AG20443 (cell line): ENCODE results near the gene TMEM234.

Source experiments
- DNase-seq: peaks from one replicate; pipeline ENCODE4 v3.0.0; 2012; ENCODE audit warnings: low spot score, mixed read lengths

Gene TMEM234

DNA sequence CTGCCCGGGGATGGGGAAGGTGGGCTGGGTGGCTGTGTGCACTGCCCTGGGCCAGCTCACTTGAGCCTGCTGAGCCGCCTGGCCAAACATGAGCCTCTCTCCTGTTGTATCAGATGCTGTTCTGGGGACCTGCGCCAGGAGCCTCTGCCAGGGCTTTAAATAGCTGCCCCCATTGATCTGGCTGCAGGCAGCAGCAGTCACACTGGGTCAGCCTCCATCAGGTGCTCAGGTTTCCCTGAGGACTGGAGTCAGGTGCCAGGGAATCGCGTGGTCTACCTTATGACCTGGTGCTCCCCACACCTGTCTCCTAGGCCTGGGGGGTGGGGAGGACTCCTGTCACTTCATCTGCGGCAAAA is 22.5 kb downstream of the TMEM234 start:
- peak; percentile 36 for DNase-seq

DNA sequence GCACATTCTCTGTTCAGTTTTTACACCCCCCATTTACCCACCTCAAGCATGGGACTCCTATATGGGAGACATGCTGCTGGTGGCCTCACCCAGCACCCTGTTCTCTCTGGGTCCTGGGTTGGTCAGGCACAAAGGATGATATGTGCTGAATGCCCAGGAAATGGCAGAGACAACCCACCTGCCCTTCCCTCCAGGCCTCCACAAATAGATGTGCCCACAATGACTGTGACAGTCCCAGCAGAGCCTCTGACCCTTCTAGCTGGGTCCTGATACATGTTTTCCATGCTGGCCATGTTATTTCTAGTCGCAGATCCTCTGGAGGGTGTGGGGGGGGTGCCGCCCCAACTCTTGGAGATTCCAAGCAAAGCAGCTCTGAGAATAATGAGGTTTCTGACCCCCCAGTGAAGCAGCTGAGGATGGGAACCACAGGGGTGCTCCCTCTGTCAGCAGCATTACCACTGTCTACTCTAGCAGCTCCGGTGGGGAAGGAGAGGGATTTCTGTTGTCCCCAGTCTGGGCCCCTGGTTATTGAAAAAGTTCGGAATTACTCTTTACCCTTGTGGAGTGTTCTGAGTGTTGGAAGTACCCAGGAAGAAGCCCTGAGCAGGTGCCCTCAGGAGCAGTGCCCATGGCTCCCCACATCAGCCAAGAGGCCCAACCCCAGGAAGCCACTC is 23.0 kb downstream of the TMEM234 start:
- DNase-seq, result no peak

DNA sequence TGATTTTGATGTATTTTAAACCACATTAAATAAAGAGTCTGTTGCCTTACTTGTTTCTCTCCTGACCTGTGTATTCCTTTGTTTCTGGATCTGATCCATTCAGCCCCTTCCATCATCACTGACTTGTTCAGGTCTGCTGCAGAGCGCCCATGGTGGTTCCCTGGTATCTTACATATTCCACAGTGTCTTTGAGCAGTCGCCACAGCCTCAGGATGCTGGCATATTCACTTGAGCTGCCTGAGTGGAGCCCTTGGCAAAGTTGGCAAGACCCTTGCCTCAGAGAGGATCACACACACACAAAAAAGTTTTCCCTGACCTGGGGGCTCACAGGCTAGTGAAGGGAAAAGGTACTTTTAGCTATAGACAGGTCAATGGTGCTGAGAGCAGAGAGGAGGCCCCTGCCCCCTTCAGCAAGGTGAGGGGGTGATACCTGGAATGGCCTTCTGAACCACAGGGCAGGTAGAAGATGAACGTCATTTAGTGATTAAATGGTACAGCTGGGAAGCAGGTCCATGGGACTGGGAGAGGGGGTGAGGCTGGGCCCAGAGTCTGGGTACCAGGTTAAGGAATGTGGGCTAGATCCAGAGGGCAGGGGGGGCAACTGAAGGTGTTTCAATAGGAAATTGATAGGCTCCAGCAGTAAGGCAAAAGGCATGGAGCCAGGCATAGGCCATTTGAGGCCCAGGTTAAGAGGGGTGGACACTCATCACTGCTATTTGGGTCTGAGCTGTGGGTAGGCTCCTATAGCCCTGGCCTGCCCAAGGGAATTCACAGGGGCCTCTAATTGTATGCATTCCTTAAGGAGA is 23.7 kb downstream of the TMEM234 start:
- DNase-seq, result no peak

DNA sequence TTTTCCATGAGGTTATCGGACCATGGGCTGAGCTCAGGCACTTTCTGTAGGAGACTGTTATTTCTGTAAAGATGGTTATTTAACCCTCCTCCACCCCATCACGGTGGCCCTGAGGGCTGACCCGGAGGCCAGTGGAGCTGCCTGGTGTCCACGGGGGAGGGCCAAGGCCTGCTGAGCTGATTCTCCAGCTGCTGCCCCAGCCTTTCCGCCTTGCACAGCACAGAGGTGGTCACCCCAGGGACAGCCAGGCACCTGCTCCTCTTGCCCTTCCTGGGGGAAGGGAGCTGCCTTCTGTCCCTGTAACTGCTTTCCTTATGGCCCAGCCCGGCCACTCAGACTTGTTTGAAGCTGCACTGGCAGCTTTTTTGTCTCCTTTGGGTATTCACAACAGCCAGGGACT is 24.3 kb downstream of the TMEM234 start:
- no peak for DNase-seq

DNA sequence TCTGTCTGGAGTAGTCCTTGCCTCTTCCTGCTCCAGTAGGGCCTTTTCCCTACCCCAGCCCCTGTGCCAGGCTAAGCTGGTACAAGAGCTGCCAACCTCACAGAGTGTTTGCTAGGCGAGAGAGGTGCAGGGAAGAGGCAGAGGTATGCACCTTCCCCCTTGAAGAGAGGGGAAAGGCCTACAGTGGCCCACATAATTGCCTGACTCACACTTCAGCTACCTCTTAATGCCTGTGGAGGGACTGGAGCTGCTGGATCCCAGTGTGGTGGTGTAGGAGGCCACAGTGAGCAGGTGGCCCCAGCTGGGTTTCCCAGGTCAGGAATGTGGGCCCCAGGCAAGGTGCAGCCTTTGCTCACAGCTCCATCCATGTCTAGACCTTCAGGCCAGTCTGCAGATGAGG is 25.1 kb downstream of the TMEM234 start:
- DNase-seq, result no peak

DNA sequence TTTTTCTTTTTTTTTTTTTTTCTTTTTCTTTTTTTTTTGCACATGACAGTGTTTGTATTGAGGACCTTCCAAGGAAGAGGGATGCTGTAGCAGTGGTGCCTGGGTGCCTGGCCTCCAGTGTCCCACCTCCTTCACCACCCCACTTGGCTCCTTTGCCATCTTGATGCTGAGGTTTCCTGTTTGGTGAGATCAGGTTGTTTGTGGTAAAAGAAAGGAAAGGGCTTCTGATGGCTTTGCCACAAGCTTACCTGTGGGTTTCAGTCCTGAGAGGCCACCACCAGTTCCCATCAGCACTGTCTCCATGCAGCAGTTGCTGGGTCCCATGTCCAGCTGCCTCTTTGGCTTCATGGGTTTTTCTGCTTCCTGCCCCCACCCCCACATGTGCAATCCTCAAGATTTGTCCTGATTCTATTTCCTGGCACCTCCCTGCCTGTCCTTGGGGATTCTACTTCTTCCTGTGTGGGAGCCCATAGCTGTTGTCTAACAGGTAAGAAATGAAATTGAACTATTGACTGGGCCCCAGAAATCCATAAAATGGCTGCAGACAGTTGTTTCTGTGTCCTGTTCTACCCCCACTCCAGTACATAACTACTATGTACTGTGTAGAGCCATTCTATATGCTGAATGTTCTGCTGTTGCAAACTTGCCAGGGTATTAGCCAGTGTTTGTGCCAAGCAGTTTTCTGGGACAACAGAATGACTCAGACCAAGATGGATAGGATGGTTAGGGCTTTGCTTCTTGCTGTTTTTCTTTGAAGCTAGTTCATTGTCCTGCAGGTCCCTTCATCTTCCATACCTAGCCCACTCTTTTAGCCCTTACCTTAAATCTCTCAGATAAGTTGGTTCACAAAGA is 26.0 kb downstream of the TMEM234 start:
- no peak for DNase-seq

DNA sequence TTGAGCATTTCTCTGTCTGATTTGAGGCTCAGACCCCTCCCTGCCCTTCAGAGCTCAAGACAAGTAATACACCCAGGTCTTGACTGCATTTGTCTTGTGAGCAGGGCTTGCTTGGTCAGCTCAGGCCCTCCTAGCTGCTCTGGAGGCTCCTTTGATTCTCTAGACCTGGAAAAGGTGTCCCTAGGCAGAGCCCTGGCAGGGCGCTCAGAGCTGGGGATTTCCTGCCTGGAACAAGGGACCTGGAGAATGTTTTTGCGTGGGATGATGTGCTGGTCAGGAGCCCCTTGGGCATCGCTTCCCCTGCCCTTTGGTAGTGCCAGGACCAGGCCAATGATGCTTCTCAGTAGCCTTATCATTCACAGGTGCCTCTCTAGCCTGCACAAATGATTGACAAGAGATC is 26.6 kb downstream of the TMEM234 start:
- DNase-seq, result no peak

DNA sequence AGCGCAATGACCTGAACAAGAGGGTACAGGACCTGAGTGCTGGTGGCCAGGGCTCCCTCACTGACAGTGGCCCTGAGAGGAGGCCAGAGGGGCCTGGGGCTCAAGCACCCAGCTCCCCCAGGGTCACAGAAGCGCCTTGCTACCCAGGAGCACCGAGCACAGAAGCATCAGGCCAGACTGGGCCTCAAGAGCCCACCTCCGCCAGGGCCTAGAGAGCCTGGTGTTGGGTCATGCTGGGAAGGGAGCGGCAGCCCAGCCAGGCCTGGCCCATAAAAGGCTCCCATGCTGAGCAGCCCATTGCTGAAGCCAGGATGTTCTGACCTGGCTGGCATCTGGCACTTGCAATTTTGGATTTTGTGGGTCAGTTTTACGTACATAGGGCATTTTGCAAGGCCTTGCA is 27.2 kb downstream of the TMEM234 start:
- no peak for DNase-seq

DNA sequence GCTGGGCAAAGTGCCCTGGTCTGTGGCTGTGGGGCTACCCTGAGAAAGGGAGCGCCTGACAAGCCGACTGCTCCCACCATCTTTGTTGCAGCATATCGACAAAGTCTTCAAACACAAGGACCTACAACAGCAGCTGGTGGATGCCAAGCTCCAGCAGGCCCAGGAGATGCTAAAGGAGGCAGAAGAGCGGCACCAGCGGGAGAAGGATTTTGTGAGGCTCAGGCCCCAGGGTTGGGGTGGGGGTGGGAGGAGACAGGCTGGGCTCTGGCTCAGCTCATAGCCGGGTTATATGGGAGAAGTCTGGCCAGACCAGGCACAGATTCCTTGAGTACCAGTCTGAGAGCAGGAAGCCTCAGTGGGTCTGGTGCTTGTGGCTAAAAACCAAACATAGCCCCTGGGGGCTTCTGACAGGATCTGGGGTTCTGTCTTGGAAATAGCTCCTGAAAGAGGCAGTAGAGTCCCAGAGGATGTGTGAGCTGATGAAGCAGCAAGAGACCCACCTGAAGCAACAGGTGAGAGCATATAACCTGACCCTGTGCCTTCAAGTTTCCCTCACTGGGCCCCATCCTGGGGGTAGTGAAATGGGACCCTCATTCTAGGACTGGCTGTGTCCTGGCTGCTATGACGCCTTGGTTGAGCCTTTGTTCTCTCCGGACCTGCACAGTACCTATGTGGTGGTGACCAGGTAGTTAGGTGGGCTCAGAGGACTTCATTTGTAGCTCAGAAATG is 29.8 kb downstream of the TMEM234 start:
- no peak for DNase-seq

DNA sequence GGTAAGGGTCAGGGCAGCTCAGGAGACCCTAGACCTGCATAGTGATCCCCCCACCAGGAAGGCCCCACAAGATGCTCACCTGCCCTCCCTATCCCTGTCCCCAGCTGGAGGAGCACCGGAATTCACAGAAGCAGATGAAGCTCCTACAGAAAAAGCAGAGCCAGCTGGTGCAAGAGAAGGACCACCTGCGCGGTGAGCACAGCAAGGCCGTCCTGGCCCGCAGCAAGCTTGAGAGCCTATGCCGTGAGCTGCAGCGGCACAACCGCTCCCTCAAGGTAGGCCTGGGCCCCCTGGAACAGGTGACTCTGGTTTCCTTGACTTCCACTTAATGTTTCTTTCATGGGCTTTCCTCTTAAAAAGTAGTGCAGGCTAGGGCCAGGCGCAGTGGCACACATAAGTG is 34.3 kb downstream of the TMEM234 start:
- DNase-seq, result no peak

DNA sequence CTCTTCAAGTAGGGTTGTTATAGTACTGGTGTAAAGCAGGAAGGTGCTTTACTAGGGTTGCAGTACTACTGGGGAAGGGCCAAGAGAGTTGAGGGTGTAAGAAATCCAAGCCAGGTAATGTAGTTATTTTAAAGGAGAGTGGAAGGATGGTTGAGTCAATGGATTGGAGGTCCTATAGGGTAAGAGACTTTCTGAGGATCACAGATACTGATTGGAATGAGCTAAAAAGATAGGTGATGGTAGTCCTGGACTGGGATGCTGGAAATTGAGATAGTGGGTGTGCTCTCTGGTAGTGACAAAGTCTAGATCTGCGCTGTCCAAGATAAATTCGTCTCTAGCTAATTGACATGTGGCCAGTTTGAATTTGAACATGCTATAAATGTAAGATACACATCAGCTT is 35.7 kb downstream of the TMEM234 start:
- DNase-seq, result no peak

DNA sequence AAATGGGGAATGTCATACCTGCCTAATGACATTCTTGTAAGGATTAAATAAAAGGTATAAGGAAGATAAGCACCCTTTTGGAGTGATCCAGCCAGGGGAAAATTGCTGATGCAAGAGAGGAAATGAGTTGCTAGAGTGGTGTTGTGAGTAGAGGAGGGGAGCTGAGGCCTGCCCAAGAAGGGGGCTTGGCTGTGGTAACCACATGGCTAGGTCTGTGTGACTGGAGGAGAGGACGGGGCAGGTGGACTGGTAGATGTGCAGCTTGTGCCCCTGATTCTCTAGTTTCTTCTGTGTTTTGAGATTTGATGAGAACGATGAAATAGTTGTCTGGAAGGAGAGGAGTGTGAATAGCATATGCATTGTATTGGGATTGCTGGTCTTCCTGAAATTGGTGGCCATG is 36.1 kb downstream of the TMEM234 start:
- DNase-seq, result no peak

DNA sequence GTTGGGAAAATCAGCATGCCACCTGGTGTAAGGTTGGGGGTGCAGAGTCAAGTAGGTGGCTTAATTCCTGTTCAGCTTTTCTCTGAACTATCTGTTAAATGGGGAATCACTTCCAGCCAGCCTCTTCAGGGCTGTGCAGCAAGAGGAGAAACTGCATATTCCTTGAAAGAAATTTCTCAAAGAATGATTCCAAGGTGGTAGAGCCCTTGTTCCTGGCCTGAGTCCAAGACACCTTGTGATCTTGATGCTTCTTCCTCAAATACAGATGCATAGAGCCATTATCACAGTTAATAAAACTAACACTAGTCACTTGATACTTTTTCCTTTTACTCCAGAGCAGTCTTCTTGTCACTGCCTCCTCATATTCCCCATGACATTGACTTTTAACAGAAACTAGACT is 37.5 kb downstream of the TMEM234 start:
- DNase-seq, result no peak

DNA sequence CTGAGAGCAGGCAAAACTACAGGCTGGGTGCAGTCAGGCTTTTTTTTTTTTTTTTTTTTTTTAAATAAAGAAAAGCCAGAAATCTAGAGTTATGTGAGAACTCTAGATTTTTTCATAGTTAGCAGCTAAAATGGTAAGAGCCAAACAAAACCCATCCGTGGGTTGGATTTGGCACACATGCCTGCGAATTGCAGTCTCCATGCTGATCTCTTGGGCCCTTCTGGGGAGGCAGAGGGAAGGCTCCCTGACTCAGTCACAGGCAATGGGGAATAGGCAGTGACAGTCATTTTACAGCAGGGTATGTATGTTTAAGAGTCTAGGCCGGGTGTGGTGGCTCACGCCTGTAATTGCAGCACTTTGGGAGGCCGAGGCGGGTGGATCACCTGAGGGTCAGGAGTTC is 40.1 kb downstream of the TMEM234 start:
- DNase-seq, result no peak

DNA sequence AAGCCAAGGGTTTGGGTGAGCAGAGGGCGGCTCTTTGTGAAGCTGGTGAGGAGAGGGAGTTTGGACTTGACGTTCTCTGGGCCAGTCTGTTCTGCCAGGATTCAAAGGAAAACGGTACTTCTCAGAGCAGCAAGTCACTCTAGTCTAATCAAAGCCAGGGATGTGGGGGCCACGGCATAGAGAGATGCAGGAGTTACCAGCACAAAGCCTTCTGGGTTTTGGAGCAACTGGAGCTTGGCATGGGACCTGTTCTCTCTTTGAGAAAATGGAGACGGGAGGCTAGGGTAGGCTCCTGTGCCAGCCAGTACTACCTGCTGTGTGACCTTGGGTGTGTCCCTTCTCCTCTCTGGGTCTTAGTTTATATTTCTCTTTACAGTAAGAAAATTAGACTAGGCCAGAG is 40.6 kb downstream of the TMEM234 start:
- DNase-seq, result no peak

DNA sequence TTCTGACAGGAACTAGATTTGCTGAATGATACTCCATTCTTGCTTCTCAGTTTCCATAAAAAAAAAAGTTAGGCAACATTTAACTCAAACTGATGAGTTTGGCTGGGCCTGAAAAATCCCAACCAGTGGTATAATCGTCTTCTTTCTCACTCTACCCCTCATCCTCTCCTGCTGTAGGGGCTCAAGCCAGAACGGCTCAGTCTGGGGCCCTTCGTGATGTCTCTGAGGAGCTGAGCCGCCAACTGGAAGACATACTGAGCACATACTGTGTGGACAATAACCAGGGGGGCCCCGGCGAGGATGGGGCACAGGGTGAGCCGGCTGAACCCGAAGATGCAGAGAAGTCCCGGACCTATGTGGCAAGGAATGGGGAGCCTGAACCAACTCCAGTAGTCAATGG is 41.1 kb downstream of the TMEM234 start:
- no peak for DNase-seq

DNA sequence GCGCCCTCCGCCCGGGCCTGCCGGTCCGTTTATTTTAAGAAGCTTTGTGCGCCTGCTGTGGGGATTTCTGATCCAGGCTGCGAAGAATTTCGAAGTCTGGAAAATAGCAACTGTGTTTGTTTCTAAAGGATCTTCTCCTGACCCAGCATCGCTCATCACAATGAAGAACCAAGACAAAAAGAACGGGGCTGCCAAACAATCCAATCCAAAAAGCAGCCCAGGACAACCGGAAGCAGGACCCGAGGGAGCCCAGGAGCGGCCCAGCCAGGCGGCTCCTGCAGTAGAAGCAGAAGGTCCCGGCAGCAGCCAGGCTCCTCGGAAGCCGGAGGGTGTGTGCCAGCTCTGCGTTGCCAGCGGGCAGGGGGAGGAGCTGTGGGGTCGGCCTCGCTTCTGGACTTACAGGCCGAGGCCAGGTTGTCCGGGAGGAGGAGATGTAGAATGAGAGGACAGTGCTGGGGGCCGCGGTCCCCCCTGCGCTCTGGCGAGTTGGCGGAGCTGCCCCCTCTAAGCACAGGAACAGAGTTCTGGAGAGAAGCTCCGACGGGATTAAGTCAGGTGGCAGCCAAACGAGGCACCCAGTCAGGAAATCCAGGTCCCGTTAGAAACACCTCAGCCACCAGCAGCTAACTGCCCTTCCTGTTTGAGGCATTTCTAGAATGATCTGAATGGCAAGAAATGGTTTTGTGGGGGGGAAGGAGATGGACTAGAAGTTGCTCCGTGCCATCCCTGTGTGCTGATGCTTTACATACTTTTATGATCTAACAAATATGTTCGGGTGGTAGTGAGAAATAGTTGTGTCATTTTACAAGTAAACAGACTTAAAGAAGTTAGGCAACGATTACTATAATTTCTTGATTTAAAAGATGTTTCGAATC is 41.7 kb downstream of the TMEM234 start:
- DNase-seq, result peak; percentile 74

DNA sequence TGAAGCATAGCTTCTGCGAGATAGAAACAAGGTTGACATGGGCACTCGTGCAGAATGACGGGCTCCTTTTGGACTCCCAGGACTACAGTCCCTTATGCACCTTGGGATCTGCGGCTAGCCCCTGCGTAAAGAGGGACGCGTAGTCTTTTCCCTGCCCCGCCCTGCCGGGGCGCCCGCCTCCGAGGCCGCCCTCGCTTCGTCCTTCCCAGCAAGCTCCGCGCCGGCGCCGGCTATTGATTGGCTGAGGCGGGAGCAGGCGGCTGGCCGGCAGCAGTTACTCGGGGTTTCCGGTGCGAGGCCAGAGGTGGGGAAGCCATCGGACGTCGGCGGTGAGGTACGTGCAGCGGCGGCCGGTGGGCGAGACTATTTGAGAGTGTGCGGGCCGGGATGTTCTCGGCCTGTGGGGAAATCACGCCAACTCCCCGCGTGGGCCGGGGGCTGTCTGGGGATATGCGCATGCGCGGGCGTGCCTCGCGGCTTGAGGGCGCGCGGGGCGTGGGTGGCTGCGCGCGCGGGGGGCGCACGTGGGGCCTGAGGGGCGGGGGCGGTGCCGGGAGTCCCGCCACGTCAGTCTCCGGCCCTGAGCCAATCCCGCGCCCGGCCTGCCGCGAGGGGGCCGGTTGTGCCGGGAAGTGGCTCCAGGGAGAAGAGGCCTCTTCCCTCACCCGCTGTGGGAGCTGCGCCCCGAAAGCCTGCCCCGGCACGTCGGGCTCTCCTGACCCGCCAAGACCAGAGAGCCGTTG is 42.5 kb downstream of the TMEM234 start, which contains the start of gene TXLNA:
TSS of gene TXLNA (plus strand) at position 233 of the 743 bp plus-strand sequence. CDS start 671 bp downstream, outside the sequence.
- DNase-seq, result peak; percentile 99

DNA sequence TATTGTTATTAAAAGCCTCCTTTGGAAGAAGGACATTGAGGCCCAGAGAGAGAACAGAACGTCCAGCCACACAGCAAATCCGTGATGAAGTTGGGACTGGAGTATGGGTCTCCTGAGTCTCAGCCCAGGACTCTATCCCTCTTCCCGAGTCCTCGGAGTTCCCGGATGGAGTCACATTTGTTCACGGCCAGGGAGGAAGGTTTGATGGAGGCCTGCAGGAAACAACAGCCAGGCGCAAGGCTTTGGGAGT is 43.0 kb downstream of the TMEM234 start:
- DNase-seq, result no peak

DNA sequence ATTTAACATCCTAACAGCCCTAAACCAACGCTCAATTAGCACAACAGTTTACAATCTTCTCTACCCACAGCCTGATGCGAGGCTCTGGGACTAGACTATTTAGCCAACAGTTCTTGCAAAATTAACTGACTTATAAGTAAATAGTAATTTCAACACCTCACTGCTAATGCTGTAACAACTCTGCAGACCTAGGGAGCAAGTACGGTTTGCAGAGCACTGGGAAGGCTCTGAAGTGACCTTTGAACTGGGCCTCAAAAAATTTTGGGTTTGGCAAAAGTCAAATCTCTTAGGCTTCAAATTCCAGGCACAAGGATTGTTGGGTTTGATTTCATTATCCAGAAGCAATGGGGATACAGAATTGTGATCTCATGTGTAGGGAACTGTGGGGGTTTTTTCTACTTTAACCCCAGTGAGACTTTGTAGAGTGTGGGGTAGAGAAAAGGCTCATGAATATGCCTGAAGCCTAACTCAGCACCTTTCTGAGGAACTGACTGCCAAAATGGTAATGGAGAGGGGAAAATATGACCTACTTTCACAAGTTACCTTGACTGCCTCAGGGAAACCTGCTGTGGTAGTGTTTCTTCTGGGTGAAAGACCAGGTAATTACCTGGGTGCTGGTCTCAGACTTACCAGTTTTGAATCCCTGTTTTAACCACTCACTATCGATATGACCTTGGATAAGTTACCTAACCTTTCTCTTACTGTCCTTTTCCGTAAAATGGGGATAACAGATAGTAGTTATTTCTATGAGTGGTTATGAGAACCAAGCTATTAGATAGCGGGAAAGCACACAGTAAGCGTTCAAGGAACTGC is 43.6 kb downstream of the TMEM234 start:
- DNase-seq, result no peak
